Mesendoderm (in vitro differentiated cells): Measurements from ENCODE around the gene USP12.

ENCODE experiments used
- DNase-seq: peaks from one replicate; pipeline ENCODE4 v3.0.0; 2013
- H2AK5ac ChIP-seq: 2 replicates; pipeline ENCODE4 v1.6.1; 2013; ENCODE audit warnings: low read length, inconsistent platforms
- H2BK120ac ChIP-seq: 2 replicates; pipeline ENCODE4 v1.6.1; 2013; ENCODE audit warnings: low read depth, mild to moderate bottlenecking, low read length, moderate library complexity, mixed read lengths
- H2BK15ac ChIP-seq: replicated peaks from 2 replicates; pipeline ENCODE4 v1.6.1; 2013; ENCODE audit warnings: low read depth, mild to moderate bottlenecking, moderate library complexity
- H2BK5ac ChIP-seq: 2 replicates; pipeline ENCODE4 v1.6.1; 2013; ENCODE audit warnings: low read length, inconsistent platforms
- H3K18ac ChIP-seq: 2 replicates; pipeline ENCODE4 v1.6.1; 2013; ENCODE audit warnings: mild to moderate bottlenecking, low read length, mixed read lengths
- H3K23ac ChIP-seq: one replicate; pipeline ENCODE4 v1.6.1; 2013; ENCODE audit warnings: low read length
- H3K27ac ChIP-seq: 2 replicates; pipeline ENCODE4 v1.5.1; 2013; ENCODE audit warnings: low read depth, mild to moderate bottlenecking, inconsistent platforms, low read length, moderate library complexity
- H3K27me3 ChIP-seq: 2 replicates; pipeline ENCODE4 v1.6.1; 2013; ENCODE audit warnings: low read length, control low read depth, mild to moderate bottlenecking, inconsistent platforms; ENCODE audit not compliant: insufficient read depth, poor library complexity
- H3K36me3 ChIP-seq: 2 replicates; pipeline ENCODE4 v1.6.1; 2013; ENCODE audit warnings: low read length, inconsistent platforms; ENCODE audit not compliant: control insufficient read depth, insufficient read depth
- H3K4ac ChIP-seq: one replicate; pipeline ENCODE4 v1.6.1; 2013; ENCODE audit warnings: low read depth, mild to moderate bottlenecking, low read length, moderate library complexity
- H3K4me1 ChIP-seq: 2 replicates; pipeline ENCODE4 v1.6.1; 2013; ENCODE audit warnings: low read depth, low read length, inconsistent platforms; ENCODE audit not compliant: control insufficient read depth
- H3K4me2 ChIP-seq: 2 replicates; pipeline ENCODE4 v1.6.1; 2013; ENCODE audit warnings: low read length
- H3K4me3 ChIP-seq: 2 replicates; pipeline ENCODE4 v1.5.1; 2013; ENCODE audit warnings: mild to moderate bottlenecking, low read length
- H3K56ac ChIP-seq: one replicate; pipeline ENCODE4 v1.6.1; 2013; ENCODE audit warnings: low read length
- H3K79me1 ChIP-seq: 2 replicates; pipeline ENCODE4 v1.6.1; 2013; ENCODE audit warnings: low read length, inconsistent platforms
- H3K79me2 ChIP-seq: 2 replicates; pipeline ENCODE4 v1.6.1; 2013; ENCODE audit warnings: mild to moderate bottlenecking, low read length; ENCODE audit not compliant: control insufficient read depth, insufficient read depth
- H3K9ac ChIP-seq: 2 replicates; pipeline ENCODE4 v1.6.1; 2013; ENCODE audit warnings: low read length, inconsistent platforms
- H4K5ac ChIP-seq: one replicate; pipeline ENCODE4 v1.6.1; 2013; ENCODE audit warnings: low read length
- H4K8ac ChIP-seq: one replicate; pipeline ENCODE4 v1.6.1; 2013; ENCODE audit warnings: low read depth, mild to moderate bottlenecking, control low read depth, low read length, moderate library complexity
- WGBS: extraction: QIAGEN DNeasy Blood & Tissue Kit; methylation state at CpG from one replicate; pipeline ENCODE4 v1.1.7; 2013; ENCODE audit warnings: low lambda C conversion rate, missing lambda C conversion rate; ENCODE audit not compliant: insufficient coverage; ENCODE audit errors: extremely low coverage; 5-methylcytosine and 5-hydroxymethylcytosine counted together

Gene USP12

GRCh38 chr13:27039171-27039701, 132.4 kb downstream of the USP12 start:
- Histone ChIP-seq H3K56ac (no peak overlapping the region), H3K27me3 (no peaks in the 10 kb centered on the region), H3K18ac (no peak overlapping the region), H2BK5ac (no peak overlapping the region), H3K4me3 (no peak overlapping the region), H2AK5ac (no peak overlapping the region), H4K8ac (no peak overlapping the region), H3K4me2 (no peak overlapping the region), H3K27ac (no peak overlapping the region), H3K4me1 (no peaks in the 10 kb centered on the region), H3K4ac (no peak overlapping the region), H4K5ac (no peak overlapping the region), H2BK120ac (no peak overlapping the region), H3K79me2 (no peaks in the 10 kb centered on the region), H3K23ac (no peak overlapping the region), H3K79me1 (no peaks in the 10 kb centered on the region), H3K9ac (no peak overlapping the region), H3K36me3 (no peaks in the 10 kb centered on the region), H2BK15ac (no peak overlapping the region)
- WGBS: no CpG with 5 or more reads among the region's 9 CpGs
- DNase-seq: no peak

GRCh38 chr13:27038323-27038722, 133.3 kb downstream of the USP12 start:
- Histone ChIP-seq H4K8ac (no peak overlapping the region), H3K56ac (no peak overlapping the region), H3K27ac (no peak overlapping the region), H3K4me3 (no peak overlapping the region), H2BK15ac (no peak overlapping the region), H3K79me2 (no peaks in the 10 kb centered on the region), H2BK5ac (no peak overlapping the region), H4K5ac (no peak overlapping the region), H3K23ac (no peak overlapping the region), H3K9ac (no peak overlapping the region), H2AK5ac (no peak overlapping the region), H3K4ac (no peak overlapping the region), H3K4me1 (no peaks in the 10 kb centered on the region), H3K36me3 (no peaks in the 10 kb centered on the region), H3K4me2 (no peak overlapping the region), H3K18ac (no peak overlapping the region), H3K79me1 (no peaks in the 10 kb centered on the region), H3K27me3 (no peaks in the 10 kb centered on the region), H2BK120ac (no peak overlapping the region)
- no peak for DNase-seq
- WGBS: no CpG with 5 or more reads among the region's 5 CpGs

- Histone ChIP-seq H3K4me1 (no peaks in the 10 kb centered on the region), H3K4me3 (no peak overlapping the region)
- no CpG with 5 or more reads among the region's 5 CpGs for WGBS
Observed at GRCh38 chr13:27037571-27037970, 134.0 kb downstream of the USP12 start.

GRCh38 chr13:27037171-27037570, 134.4 kb downstream of the USP12 start:
- no peak overlapping the region for H2BK15ac ChIP-seq
- no peak overlapping the region for H3K56ac ChIP-seq
- no peaks in the 10 kb centered on the region for H3K79me1 ChIP-seq
- H3K27ac ChIP-seq: no peak overlapping the region
- H3K23ac ChIP-seq: no peak overlapping the region
- no peaks in the 10 kb centered on the region for H3K27me3 ChIP-seq
- no peak overlapping the region for H3K18ac ChIP-seq
- H3K4me2 ChIP-seq: no peak overlapping the region
- H2AK5ac ChIP-seq: no peak overlapping the region
- DNase-seq: no peak
- no peak overlapping the region for H2BK120ac ChIP-seq
- H3K4me3 ChIP-seq: no peak overlapping the region
- no peak overlapping the region for H3K4ac ChIP-seq
- H3K9ac ChIP-seq: no peak overlapping the region
- no peak overlapping the region for H4K5ac ChIP-seq
- WGBS: no CpG with 5 or more reads among the region's 4 CpGs
- no peak overlapping the region for H2BK5ac ChIP-seq
- H3K79me2 ChIP-seq: no peaks in the 10 kb centered on the region
- no peak overlapping the region for H4K8ac ChIP-seq
- H3K36me3 ChIP-seq: no peaks in the 10 kb centered on the region
- no peaks in the 10 kb centered on the region for H3K4me1 ChIP-seq

More at GRCh38 chr13:27037571-27037970, 134.0 kb downstream of the USP12 start:
- Histone ChIP-seq H3K4me2 (no peak overlapping the region), H3K27ac (no peak overlapping the region), H3K23ac (no peak overlapping the region), H3K27me3 (no peaks in the 10 kb centered on the region), H2BK5ac (no peak overlapping the region), H3K79me1 (no peaks in the 10 kb centered on the region), H2BK15ac (no peak overlapping the region), H3K9ac (no peak overlapping the region), H3K36me3 (no peaks in the 10 kb centered on the region), H2AK5ac (no peak overlapping the region), H3K18ac (no peak overlapping the region), H3K79me2 (no peaks in the 10 kb centered on the region), H2BK120ac (no peak overlapping the region), H3K4ac (no peak overlapping the region), H4K8ac (no peak overlapping the region), H3K56ac (no peak overlapping the region), H4K5ac (no peak overlapping the region)
- DNase-seq: no peak

GRCh38 chr13:27036236-27036981, 135.2 kb downstream of the USP12 start:
- Histone ChIP-seq H3K23ac (no peak overlapping the region), H3K4me1 (no peaks in the 10 kb centered on the region), H3K18ac (no peak overlapping the region), H3K27me3 (no peaks in the 10 kb centered on the region), H3K4me2 (no peak overlapping the region), H3K79me2 (no peaks in the 10 kb centered on the region), H3K36me3 (no peaks in the 10 kb centered on the region), H3K27ac (no peak overlapping the region), H4K5ac (no peak overlapping the region), H4K8ac (no peak overlapping the region), H3K4me3 (no peak overlapping the region), H3K56ac (no peak overlapping the region), H3K4ac (no peak overlapping the region), H3K79me1 (no peaks in the 10 kb centered on the region), H2BK120ac (no peak overlapping the region), H2BK5ac (no peak overlapping the region), H2AK5ac (no peak overlapping the region), H2BK15ac (no peak overlapping the region), H3K9ac (no peak overlapping the region)
- DNase-seq: peak; percentile 31
- WGBS: no CpG with 5 or more reads among the region's 8 CpGs

- H3K27me3 ChIP-seq: no peaks in the 10 kb centered on the region
- H3K4me3 ChIP-seq: no peak overlapping the region
- H2BK120ac ChIP-seq: no peak overlapping the region
- no peak overlapping the region for H3K9ac ChIP-seq
- H3K23ac ChIP-seq: no peak overlapping the region
- no peak overlapping the region for H3K18ac ChIP-seq
- DNase-seq: no peak
- H3K79me2 ChIP-seq: no peaks in the 10 kb centered on the region
- no peak overlapping the region for H3K27ac ChIP-seq
- no peak overlapping the region for H2AK5ac ChIP-seq
- no CpG with 5 or more reads among the region's 11 CpGs for WGBS
- H3K4me2 ChIP-seq: no peak overlapping the region
- H2BK5ac ChIP-seq: no peak overlapping the region
- H3K4me1 ChIP-seq: no peaks in the 10 kb centered on the region
- no peak overlapping the region for H3K56ac ChIP-seq
- no peak overlapping the region for H4K8ac ChIP-seq
- no peak overlapping the region for H3K4ac ChIP-seq
- no peaks in the 10 kb centered on the region for H3K36me3 ChIP-seq
- no peak overlapping the region for H2BK15ac ChIP-seq
- no peaks in the 10 kb centered on the region for H3K79me1 ChIP-seq
- H4K5ac ChIP-seq: no peak overlapping the region
Observed at GRCh38 chr13:27035892-27036235, 135.7 kb downstream of the USP12 start.
